Anterior cingulate cortex (tissue), 58 donors: ENCODE data around the gene NOL9.
"Not testable (repeated sequence)": the region's sequence is repeated elsewhere in the genome, so short reads cannot be mapped to it uniquely, and the experiment has no call there.

Source experiments
- DNase-seq, 58 donors: peaks; one replicate each; lab custom pipeline; 2025; lab: John Stamatoyannopoulos, UW

Gene NOL9

DNA sequence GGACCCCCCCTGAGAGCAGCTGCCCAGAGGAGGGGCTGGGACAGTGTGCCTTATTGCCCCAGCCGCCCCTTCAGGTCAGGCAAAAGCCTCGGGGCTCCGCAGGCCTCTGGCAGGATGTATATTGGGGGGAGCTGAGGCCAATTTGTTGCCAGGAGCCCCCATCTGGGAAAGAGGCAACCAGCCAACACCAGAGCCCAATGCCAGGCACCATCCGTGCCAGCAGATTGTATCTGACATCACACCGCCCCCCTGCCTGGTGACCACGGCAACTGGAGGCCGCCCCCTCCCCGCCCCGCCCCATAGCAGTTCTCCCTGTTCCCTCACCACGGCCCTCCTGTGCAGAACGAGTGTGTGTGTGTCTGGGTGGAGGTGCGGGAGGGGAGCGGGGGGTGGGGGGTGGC is 59.3 kb downstream of the NOL9 start:
- peak in 28 of 58 donors; percentile 10 to 77 (median 53) for DNase-seq

DNA sequence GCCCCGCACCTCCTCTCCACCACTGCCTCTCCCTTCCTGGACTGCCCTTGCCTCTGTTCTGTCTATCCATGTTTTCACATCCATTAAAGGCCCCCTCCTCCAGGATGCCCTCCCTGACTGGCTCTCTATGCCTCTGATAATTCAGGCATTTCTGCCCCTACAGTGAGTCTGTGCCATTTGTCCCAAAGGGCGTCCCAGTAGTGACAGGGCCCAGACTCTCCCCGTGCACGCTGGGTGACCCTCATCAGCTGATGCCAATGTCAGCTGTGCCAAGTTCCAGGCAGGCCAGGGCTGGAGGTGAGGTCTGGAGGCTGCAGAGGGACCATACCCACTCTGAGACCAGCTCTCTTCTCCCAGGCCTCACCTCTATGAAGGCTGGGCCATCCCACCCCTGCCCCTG is 59.7 kb downstream of the NOL9 start:
- DNase-seq = no peak

DNA sequence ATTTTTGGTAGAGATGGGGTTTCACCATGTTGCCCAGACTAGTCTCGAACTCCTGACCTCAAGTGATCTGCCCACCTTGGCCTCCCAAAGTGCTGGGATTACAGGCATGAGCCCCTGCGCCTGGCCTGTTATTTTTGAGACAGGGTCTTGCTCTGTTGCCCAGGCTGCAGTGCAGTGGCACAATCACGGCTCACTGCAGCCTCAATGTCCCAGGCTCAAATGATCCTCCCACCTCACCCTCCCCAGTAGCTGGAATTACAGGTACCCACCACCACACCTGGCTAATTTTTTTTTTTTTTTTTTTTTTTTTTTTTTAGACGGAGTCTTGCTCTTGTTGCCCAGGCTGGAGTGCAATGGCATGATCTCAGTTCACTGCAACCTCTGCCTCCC is 60.5 kb downstream of the NOL9 start:
- not testable (repeated sequence) for DNase-seq

DNA sequence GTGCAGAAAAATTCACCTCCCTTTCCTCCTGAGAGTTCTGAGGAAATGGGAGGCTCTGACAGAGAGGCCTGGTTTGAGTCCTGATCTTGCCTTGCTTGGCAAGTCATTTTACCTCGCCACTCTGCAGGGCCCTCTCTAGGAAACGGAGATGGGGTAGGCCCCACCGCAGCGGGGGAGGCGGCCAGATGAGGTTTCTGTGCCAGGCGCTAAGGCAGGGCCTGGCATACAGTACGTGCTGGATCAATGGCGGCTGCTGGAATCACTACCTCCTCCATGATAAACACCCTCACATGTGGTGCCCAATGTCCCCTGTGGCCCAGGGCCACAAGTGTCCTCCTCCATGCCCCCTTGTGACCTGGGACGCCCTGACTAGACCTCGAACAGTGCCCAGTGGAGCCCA is 62.3 kb downstream of the NOL9 start:
- no peak for DNase-seq

DNA sequence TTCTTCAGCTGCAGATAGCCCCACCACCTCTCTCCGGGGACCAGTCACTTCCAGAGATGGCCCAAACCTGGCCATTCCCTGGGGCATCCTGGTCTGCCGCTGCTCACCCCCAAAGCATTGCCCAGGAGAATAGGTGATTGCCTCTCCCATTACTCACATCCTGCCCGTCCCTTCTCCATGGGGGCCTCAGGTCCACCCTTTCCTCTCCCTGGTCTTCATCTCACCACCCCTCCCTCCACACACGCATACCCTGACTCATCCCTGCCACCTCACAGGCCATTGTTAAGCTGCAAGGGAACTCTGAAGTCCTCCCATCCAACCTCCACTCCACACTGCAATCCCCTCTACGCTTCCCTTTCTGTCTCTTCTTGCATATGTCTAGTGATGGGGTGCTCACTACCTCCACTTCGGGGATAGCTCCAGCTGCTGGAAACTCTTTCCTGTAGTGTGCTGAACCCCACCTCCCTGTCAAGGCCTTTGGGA is 62.8 kb downstream of the NOL9 start, which contains the start of gene PLEKHG5:
PLEKHG5 (minus strand) TSS at position 188 of the 483 bp plus-strand sequence. CDS start 14,096 bp downstream, outside the sequence.
- DNase-seq = no peak

DNA sequence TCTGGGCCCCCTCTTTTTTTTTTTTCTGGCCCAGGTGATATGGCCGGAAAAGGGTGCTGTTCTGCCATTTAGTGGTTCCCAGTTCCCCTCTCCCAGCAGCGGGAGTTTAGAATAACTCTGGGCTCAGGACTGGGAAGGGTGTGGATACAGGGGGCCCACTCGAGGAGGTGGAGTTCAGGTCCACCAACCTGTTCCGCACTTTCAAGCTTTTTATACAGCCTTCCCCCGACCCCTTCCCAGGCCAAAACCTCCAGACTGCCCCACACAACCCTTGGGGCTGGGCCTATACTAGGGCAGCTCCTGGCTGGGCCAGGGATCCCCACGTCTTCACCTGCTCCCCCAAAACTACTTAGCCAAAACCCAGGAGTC is 63.2 kb downstream of the NOL9 start:
- DNase-seq = no peak

DNA sequence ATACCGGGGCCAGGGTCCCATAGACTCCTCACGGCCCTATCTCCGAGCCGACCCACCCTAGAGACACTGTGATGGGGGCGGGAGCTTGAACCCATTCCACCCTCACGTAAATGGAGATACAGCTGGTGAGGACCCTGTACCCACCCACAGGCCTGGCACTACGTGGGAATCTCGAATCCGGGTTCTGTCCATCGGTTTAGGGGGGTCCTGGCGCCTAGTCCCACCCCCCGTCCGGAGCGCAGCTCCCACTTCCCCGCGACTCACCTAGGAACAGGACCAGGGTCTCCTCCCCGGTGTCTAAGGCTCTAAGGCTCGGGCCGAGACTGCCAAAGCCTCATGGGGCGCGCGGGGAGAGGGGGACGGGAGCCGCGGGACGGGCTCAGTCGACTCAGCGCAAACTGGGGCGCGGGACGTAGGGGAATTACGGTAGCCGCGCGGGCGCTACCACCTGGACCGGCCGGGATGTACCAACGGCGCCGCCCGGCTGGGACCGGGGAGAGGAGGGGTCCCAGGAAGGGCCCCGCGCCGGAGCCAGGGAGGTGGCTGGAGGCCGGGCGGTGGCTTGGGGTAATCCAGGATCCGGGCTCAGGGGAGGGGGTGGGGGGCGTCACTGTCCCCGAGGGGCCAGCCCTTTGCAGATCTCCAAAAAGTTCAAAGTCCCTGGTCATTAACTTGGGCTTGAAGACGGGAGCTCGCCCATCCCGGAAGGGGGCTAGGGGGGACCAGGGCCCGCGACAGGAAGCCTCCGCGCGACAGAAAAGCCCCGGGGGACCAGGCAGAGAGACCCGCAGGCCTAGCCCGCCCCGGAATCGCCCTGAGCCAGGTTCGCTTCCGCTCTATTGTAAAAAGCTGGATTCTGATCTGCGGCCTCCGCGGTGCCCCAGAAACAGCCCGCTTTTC is 63.9 kb downstream of the NOL9 start:
- DNase-seq = peak in 16 of 58 donors; percentile 8 to 61 (median 26)

DNA sequence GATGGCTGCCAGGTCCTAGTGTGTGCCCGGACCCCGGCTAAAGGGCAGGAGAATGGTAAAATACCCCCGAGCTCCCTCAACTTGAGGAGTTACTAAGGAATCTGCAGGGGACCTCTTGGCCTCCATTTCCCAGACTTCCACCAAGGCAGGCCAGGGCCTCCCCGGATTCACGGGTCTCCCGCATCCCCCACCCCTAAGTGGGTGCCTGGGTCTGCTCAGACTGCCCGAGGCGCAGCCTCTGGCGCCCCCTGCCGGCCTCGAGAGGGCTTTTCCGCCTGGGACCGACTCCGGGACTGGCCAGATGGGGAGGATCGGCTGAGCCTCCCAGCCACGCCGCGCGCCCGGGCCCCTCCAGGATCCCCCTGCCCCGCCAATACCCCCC is 64.5 kb downstream of the NOL9 start:
- peak in 45 of 58 donors; percentile 4 to 76 (median 24) for DNase-seq

DNA sequence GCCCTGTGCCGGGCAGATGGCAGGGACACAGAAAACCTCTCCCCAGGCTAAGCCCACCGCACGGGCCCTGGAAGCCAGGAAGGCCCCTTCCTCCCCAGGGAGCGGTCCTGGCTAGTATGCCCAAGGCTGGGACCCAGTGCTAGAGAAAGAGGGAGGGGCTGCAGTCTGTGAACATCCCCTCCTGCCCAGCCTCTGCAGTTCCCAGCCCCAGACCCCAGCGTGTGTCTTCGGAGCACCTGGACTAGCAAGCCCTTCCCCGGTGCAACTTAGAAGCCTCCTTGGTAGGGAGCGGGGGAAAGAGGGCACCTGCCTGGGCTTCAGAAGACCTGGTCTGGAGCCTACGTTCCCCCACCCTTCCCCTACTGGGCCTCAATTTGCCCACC is 64.9 kb downstream of the NOL9 start:
- no peak for DNase-seq

DNA sequence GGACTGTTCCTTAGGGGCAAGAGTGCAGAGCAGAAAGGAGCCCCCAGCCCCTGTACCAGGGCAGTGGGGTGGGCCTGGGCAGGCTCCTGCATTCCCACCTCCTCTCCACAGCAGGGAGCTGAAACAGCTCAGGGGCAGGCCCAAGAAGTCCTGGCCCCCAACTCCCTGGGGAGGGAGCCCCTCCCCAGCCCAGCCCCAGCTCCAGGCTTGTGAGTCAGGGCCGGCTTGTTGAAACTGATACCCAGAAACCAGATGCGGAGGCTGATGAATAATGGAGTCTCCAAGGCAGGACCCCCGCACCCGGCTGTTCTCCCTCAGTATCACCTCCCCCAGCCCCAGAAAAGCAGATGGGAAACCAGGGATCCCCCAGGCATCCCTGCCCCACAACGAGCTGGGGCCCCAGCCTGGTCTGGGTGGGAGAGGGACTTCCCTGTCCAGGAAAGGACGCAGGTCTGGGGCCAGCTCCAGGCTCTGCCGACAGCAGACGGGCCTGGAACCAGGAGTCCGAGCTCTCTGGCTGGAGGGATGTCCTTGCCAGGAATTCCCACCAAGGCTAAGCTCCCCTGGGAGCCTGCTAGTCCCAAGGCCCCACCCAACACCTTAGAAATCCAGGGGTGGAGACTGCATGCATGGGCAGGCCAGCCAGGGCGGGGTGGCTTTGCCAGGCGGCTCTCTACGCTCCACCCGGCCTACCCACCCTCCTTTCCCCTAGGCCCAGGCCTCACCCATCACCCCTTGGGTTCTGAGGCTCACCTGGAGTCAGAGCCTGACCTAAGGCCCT is 65.5 kb downstream of the NOL9 start:
- no peak for DNase-seq

DNA sequence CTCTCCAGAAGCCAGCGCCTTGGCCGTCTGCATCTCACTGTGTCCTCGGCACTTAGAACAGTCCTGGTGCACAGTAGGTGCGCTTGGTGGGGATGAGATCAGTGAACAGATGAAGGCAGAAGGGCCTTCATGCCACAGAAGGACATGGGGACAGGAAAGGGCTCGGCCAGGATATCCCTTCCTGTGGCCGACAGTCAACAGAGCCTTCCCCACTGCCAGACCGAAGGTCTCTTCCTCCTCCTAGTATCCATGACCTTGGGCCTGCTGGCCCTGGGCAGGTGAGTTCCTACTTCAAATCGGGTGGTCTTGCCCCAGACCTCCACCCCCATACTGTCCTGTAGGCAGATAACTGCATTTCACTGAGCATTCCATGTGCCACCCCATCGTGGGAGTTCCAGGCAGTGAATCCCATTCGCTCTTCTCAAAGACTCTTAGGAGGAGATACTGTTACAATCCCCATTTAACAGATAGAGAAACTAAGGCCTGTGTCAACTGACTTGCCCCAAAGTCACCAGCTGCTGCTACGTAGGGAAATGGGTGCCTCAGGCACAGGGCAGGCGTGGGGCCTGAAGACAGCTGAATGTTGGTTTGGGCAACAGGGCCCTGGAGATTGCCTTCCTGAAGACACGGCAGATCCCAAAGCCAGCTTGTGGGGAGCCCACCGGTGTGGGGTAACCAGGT is 66.4 kb downstream of the NOL9 start:
- no peak for DNase-seq

DNA sequence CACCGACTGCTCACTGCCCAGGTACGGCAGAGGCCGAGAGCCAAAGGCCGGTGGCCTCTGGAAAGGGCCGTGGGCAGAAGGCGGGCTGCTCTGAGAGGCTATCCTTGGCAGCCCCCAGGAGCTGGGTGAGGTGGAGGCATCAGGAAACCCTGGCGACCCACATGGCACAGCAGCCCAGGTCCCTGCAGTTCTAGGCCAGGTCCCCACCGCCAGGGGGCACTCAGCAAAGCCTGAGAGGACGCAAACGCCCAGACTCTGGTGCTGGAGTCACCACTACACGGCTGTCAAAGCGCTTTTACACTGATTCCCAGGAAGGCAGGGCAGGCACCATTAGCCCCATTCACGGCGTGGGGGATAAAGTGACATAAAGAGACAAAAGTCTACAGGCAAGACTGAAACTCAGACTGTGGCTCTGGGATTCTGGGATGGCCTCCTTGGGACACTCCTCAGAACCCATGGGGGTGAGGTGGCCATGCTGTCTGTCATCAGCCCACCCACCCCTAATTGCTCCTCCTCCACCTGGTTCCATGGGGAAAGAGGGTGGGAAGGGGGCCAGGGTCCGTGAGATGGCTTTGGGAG is 67.8 kb downstream of the NOL9 start:
- DNase-seq = peak in 51 of 58 donors; percentile 16 to 84 (median 46)

DNA sequence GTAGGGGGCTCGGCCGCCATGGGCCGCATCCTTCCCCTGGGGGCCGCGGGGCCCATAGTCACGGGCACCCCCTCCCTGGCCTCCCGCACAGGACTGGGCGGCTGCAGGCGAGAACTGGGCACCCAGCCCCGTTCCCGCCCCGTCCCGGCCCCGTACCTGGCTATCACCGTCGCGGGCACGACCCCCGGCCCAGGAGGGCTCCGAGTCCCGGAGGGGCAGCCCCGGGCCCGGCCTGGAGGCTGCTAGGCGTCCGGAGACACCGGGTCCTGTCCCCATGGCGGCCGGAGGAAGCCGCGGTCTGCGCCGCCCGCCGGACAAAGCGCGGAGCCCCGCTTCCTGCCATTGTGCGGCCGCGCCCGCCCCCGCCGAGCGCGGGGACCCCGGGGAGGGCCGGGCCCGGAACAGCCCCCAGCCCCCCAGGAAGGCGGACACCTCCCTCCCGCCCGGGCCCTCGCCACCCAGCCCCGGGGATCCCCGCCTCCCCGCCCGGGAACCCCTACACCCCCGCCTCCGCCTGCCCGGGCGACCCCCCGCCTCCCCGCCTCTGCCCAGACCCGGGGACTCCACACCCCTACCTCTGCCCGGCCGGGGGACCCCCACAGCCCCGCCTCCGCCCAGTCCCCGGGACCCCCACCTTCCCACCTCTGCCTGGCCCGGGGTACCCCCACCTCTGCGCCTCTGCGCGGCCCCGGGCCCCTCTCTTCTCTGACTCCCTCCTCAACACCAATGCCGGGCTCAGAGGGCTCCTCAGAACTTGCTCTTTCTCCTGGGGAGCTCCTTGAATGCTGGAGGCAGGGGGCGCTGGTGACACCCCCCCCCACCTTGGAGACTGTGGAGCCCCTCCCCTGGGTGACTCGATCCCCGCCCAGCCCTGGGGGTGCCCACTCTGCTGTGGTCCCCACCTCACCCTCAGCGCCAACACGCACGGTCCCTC is 68.9 kb downstream of the NOL9 start:
- DNase-seq = no peak

DNA sequence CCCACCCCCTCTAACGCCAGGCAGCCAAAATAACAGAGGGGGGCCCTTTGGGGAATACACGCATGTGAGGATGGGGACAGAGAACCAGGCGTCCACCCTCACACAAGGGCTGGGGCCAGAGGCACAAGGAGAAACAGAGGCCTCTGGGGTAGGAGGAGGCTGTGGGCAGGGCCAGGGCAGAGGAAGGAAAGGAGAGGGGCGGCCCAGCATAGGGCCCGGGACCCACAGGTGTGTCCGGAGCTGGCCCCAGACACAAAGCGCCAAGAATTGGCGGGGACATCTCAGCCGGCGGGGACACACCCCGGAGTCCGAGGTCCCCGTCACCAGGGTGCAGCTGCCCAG is 69.5 kb downstream of the NOL9 start:
- DNase-seq = no peak

DNA sequence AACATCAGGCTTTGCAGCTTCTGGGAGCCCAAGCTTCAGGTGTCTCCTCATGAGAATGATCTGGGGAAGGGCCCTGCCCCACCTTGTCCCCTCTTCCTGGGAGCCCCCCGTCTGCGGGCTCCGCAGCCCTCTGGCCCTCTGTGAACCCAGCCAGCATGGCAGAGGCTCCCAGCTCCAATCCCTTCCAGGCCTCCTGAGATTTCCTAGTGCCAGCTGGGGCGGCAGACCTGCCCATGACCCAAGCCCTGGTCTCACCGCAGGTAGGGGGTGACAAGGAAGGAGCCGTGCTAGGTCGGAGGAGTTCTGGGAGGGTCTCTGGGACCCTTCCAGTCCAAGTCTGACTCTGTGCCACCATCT is 70.6 kb downstream of the NOL9 start:
- DNase-seq = no peak

DNA sequence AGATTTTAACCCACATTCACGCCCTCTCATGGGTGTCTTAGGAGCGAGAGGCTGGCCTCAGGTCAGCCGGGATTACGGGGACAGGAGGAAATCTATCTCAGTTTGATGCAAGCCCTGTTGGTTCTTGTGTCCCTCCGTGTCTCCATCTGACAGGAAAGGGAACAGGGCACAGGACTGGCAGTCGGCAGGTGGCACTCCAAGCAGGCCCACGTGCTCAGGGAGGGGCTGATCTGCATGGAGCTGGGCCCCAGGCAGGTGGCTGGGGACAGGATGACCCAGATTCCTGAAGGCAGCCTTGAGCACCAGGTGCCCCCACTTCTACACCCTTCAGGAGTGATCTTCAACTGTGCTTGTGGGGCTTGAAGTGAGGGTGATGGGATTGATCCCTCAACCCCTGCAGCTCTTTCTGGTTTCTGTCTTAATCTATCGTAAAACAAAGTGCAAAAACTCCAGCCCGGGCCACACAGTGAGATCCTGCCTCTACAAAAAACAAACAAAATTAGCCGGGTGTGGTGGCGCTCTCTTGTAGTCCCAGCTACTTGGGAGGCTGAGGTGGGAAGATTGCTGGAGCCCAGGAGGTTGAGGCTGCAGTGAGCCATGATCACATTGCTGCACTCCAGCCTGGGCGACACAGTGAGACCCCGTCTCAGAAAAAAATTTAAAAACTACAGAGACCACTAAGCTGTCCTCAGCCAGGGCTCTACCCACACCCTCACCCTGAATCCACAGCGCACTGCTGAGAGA is 71.1 kb downstream of the NOL9 start:
- no peak for DNase-seq

DNA sequence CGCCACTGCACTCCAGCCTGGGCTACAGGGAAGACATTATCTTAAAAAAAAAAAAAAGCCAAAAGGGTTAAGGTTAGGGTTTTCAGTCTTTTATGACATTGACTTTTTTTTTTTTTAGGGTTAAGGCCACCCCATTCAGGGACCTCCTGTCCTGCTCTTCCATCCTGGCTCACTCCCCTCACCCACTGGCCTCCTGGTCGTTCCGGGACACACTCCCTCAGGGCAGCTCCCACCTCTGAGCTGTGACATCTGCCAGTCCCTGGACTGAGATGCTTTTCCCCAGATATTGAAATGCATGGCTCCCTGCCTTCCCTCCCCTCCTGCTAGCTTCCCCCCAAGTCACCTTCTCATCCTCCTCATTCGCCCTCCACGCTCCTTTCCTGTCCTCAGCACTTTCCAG is 72.5 kb downstream of the NOL9 start:
- DNase-seq = no peak

DNA sequence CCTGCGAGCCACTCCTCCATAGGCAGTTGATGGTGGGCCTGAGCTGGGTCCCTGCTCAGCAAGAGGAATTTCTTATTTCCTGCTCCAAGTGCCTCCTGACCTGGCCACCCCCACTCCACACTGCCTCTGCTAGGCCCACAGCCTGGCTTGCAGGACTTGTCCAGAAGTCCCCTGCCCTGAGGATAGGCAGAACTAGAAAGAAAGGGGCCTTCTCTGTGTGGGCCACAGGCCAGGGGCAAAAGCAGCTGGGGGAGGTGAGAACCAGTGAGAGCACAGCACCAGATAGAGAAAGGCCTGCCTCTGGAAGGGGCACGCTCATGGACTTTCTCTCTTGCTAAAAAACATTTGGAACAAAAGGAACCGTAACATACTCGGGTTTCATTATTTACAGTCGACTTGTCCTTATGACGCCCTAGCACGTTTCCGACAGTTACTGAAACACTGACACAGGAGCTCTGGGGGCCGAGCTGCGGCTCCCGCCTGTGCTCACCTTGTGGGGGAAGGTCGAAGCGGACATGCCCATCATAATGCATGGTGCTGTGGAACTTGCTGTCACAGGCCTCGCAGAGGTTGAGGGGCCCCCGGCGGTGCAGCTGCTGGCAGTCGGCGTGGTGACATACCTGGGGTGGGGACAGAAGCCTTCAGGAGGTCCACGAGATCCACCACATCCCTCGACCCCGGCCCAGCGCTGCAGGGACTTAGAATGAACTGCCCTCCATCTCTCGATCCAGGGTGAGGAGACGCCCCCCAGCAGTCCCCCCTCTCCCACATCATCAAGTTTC is 77.1 kb downstream of the NOL9 start:
- no peak for DNase-seq
